ENCODE measurements around the gene PI4KA.

GRCh38 chr22:20805972-20806471 is 52.6 kb downstream of the PI4KA start:
- no peak for TF ChIP-seq CTCF (IDR thresholded peaks at IDR 0.05)
- TF ChIP-seq POLR2A (IDR thresholded peaks at IDR 0.05) = no peak
- no peak for TF ChIP-seq POLR2AphosphoS5 (IDR thresholded peaks at IDR 0.05)

Data from breast epithelium (tissue), 3 donors.